Stimulated activated effector memory CD8-positive, alpha-beta T cell treated with anti-CD3 and anti-CD28 coated beads, Interleukin-12 subunit alpha, Interleukin-12 subunit beta, amount 100 ng/mL, for 72 hours (primary cell): Measurements from ENCODE around the gene MAP7D3.
"Not testable (repeated sequence)": the region's sequence is repeated elsewhere in the genome, so short reads cannot be mapped to it uniquely, and the experiment has no call there.

Experiments
- ATAC-seq: fragments of 150-1000 bp; cut with Tn5 transposase; 2 replicates; pipeline ENCODE4 v1.10.0; 2021
- DNase-seq, 2 donors: peaks; one replicate each; pipeline ENCODE4 v3.0.0; 2021 to 2022; ENCODE audit warnings: low spot score in 2 of 2
- H3K27ac Mint-ChIP-seq: one replicate; pipeline ENCODE4 v1.8.0; 2022; ENCODE audit warnings: mild to moderate bottlenecking, mixed read lengths
- H3K36me3 Mint-ChIP-seq: one replicate; pipeline ENCODE4 v1.8.0; 2022; ENCODE audit warnings: mild to moderate bottlenecking, mixed read lengths
- H3K4me1 Mint-ChIP-seq: one replicate; pipeline ENCODE4 v1.8.0; 2022; ENCODE audit warnings: mixed read lengths
- H3K4me3 Mint-ChIP-seq: one replicate; pipeline ENCODE4 v1.8.0; 2022; ENCODE audit warnings: mild to moderate bottlenecking, mixed read lengths
- H3K9me3 Mint-ChIP-seq: one replicate; pipeline ENCODE4 v1.8.0; 2022; ENCODE audit warnings: mixed read lengths

The MAP7D3 gene

GRCh38 chrX:136186023-136186413 is 65.2 kb downstream of the MAP7D3 start:
- Mint-ChIP-seq H3K4me1 (no peaks in the 10 kb centered on the region), H3K9me3 (no peaks in the 10 kb centered on the region), H3K36me3 (no peaks in the 10 kb centered on the region), H3K4me3 (no peak overlapping the region), H3K27ac (no peak overlapping the region)
- ATAC-seq (no peak), DNase-seq (no peak)

- H3K4me3 Mint-ChIP-seq, result no peak overlapping the region
- DNase-seq (no peak), ATAC-seq (no peak)
- H3K27ac Mint-ChIP-seq, result no peak overlapping the region
- no peaks in the 10 kb centered on the region for H3K36me3 Mint-ChIP-seq
- H3K4me1 Mint-ChIP-seq, result no peaks in the 10 kb centered on the region
- H3K9me3 Mint-ChIP-seq, result no peaks in the 10 kb centered on the region
These were observed 65.7 kb downstream of the MAP7D3 start for GRCh38 chrX:136185401-136186022.

GRCh38 chrX:136183917-136184316 is 67.3 kb downstream of the MAP7D3 start:
- Mint-ChIP-seq H3K4me1 (no peaks in the 10 kb centered on the region), H3K36me3 (no peaks in the 10 kb centered on the region), H3K27ac (no peak overlapping the region), H3K4me3 (no peak overlapping the region), H3K9me3 (no peaks in the 10 kb centered on the region)
- no peak for DNase-seq
- ATAC-seq, result no peak

- Mint-ChIP-seq H3K9me3 (no peaks in the 10 kb centered on the region), H3K4me1 (no peaks in the 10 kb centered on the region)
These were observed 68.0 kb downstream of the MAP7D3 start for GRCh38 chrX:136183172-136183571.

GRCh38 chrX:136182414-136182813 is 68.8 kb downstream of the MAP7D3 start:
- H3K4me1 Mint-ChIP-seq, result no peaks in the 10 kb centered on the region
- H3K36me3 Mint-ChIP-seq, result no peaks in the 10 kb centered on the region
- H3K4me3 Mint-ChIP-seq, result no peak overlapping the region
- DNase-seq (no peak), ATAC-seq (no peak)
- no peaks in the 10 kb centered on the region for H3K9me3 Mint-ChIP-seq
- H3K27ac Mint-ChIP-seq, result no peak overlapping the region

More at GRCh38 chrX:136183172-136183571, 68.0 kb downstream of the MAP7D3 start:
- DNase-seq (no peak), ATAC-seq (no peak)
- Mint-ChIP-seq H3K4me3 (no peak overlapping the region), H3K27ac (no peak overlapping the region), H3K36me3 (no peaks in the 10 kb centered on the region)

- Mint-ChIP-seq H3K9me3 (no peaks in the 10 kb centered on the region), H3K4me1 (no peaks in the 10 kb centered on the region), H3K36me3 (no peaks in the 10 kb centered on the region), H3K27ac (no peak overlapping the region), H3K4me3 (no peak overlapping the region)
- DNase-seq (no peak), ATAC-seq (no peak)
These were observed 72.1 kb downstream of the MAP7D3 start for GRCh38 chrX:136179133-136179532.

GRCh38 chrX:136176399-136176825 is 74.8 kb downstream of the MAP7D3 start:
- Mint-ChIP-seq H3K27ac (no peak overlapping the region), H3K4me3 (no peak overlapping the region), H3K4me1 (no peaks in the 10 kb centered on the region), H3K36me3 (no peaks in the 10 kb centered on the region), H3K9me3 (no peaks in the 10 kb centered on the region)
- ATAC-seq (no peak), DNase-seq (no peak)

GRCh38 chrX:136171420-136171819 is 79.8 kb downstream of the MAP7D3 start:
- Mint-ChIP-seq H3K9me3 (no peaks in the 10 kb centered on the region), H3K27ac (no peak overlapping the region), H3K4me1 (peaks cover 4% of the 10 kb centered on the region), H3K36me3 (peaks cover 5% of the 10 kb centered on the region), H3K4me3 (no peak overlapping the region)
- ATAC-seq (no peak), DNase-seq (no peak)

GRCh38 chrX:136170139-136170800 is 80.9 kb downstream of the MAP7D3 start:
- Mint-ChIP-seq H3K27ac (no peak overlapping the region), H3K36me3 (peaks cover 5% of the 10 kb centered on the region), H3K4me1 (peaks cover 7% of the 10 kb centered on the region), H3K4me3 (no peak overlapping the region), H3K9me3 (no peaks in the 10 kb centered on the region)
- ATAC-seq, result no peak
- DNase-seq, result no peak

GRCh38 chrX:136168929-136169735 is 82.1 kb downstream of the MAP7D3 start:
- Mint-ChIP-seq H3K4me1 (peaks cover 7% of the 10 kb centered on the region), H3K4me3 (no peak overlapping the region), H3K36me3 (peaks cover 5% of the 10 kb centered on the region), H3K9me3 (no peaks in the 10 kb centered on the region), H3K27ac (no peak overlapping the region)
- no peak for ATAC-seq
- no peak for DNase-seq

- not testable (repeated sequence) for H3K36me3 Mint-ChIP-seq, H3K27ac Mint-ChIP-seq, H3K4me1 Mint-ChIP-seq, H3K4me3 Mint-ChIP-seq, DNase-seq, H3K9me3 Mint-ChIP-seq, ATAC-seq
These were observed 83.2 kb downstream of the MAP7D3 start for GRCh38 chrX:136167989-136168388.

GRCh38 chrX:136166221-136166855 is 84.9 kb downstream of the MAP7D3 start:
- Mint-ChIP-seq H3K27ac (no peak overlapping the region), H3K4me1 (peaks cover 7% of the 10 kb centered on the region), H3K9me3 (no peaks in the 10 kb centered on the region), H3K36me3 (peaks cover 5% of the 10 kb centered on the region), H3K4me3 (no peak overlapping the region)
- no peak for ATAC-seq
- no peak for DNase-seq

- no peak for DNase-seq
- ATAC-seq, result no peak
- H3K4me1 Mint-ChIP-seq, result peaks cover 7% of the 10 kb centered on the region
- no peaks in the 10 kb centered on the region for H3K9me3 Mint-ChIP-seq
- no peak overlapping the region for H3K27ac Mint-ChIP-seq
- peaks cover 5% of the 10 kb centered on the region for H3K36me3 Mint-ChIP-seq
- no peak overlapping the region for H3K4me3 Mint-ChIP-seq
These were observed 85.8 kb downstream of the MAP7D3 start for GRCh38 chrX:136165406-136165805.

GRCh38 chrX:136163689-136164088 is 87.5 kb downstream of the MAP7D3 start:
- Mint-ChIP-seq H3K4me3 (no peak overlapping the region), H3K9me3 (no peaks in the 10 kb centered on the region), H3K4me1 (peaks cover 7% of the 10 kb centered on the region), H3K36me3 (no peaks in the 10 kb centered on the region), H3K27ac (no peak overlapping the region)
- no peak for DNase-seq
- no peak for ATAC-seq
